Globus pallidus (tissue), 1 donor: Measurements from ENCODE around the gene REELD1.

Experiments
- DNase-seq: peaks from one replicate; pipeline ENCODE4 v3.0.0-alpha.2; 2015; ENCODE audit warnings: low spot score

The REELD1 gene

DNA sequence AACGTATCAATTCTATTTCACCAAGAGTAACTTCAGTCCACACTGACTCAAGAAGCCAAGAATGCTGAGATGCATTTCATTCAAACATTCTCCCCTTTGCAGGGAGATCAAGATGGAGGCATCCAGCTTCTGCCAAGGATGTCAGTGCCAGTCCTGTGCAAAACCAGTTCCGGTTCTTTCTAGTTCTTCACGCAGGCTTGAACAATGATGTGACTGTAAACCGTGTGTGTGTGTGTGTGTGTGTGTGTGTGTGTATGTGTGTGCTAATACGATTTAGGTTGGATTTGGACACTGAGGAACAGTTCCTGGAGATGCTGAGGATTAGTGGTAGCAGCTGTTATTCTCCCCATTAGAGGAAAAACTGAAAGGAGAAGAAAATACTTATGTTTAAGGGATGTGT lies at the start of gene REELD1:
Gene REELD1, plus strand, starts transcription at position 301 of the 400 bp plus-strand sequence. CDS start 2,415 bp downstream, outside the sequence.
- DNase-seq = no peak

DNA sequence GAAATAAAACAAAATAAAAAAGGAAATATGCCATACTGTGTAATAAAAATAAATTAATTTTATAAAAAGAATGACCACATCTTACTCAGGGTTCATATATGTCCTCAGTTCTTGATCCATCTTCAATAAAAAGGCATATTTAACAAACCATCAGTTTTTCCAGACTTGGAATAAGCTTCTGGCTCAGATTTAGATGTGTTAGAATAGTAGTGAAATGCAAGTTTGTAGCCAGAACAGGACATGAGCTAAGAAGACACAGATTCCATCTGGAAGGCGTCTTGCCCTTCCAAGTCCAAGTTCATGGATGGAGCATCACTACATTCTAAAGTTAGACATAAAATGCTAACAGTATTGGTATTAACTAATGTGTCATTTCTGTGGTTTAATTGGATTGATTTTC lies 49.1 kb upstream of the REELD1 start:
- DNase-seq = no peak

DNA sequence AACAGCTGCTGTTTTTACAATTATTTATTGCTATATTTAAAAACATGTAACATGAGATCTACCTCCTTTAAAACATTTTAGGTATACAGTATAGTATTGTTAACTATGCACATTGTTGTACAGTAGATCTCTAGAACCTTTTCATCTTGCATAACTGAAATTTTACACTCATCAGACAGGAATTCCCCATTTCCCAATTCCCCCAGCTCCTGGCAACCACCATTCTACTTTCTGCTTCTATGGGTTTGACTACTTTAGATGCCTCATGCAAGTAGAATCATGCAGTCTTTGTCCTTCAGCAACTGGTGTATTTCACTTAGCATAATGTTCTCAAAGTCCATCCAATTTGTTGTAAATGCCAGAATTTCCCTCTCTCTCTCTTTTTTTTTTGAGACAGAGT lies 48.5 kb upstream of the REELD1 start:
- no peak for DNase-seq

- DNase-seq = no peak
Measured at GRCh38 chr4:146170149-146170548, 44.2 kb upstream of the REELD1 start.

- DNase-seq = peak; percentile 92
Measured at GRCh38 chr4:146175541-146176453, 38.5 kb upstream of the REELD1 start, which contains the start of gene LSM6. LSM6 (plus strand) TSS chr4:146175718; CDS start chr4:146182922, 7,204 bp downstream.

DNA sequence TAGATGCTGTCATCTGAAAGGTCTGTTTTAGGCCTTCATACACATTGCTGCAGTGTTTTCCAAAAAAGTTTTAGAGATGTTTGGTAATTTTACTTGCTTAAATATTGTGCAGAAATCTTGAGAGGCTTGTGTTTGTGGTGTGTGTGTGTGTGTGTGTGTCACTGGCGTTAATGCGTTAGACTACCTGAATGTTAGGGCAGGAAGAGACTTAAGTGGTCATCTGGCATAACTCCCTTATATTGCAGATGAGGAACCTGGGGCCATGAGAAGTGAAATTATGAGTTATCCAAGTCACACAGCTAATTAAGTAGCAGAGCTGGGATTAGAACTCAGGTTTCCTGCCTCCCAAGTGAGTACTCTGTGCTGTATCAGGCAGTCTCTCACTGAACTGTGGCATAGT lies 37.4 kb upstream of the REELD1 start:
- DNase-seq = no peak

- DNase-seq = no peak
Measured at GRCh38 chr4:146178126-146178525, 36.2 kb upstream of the REELD1 start.

DNA sequence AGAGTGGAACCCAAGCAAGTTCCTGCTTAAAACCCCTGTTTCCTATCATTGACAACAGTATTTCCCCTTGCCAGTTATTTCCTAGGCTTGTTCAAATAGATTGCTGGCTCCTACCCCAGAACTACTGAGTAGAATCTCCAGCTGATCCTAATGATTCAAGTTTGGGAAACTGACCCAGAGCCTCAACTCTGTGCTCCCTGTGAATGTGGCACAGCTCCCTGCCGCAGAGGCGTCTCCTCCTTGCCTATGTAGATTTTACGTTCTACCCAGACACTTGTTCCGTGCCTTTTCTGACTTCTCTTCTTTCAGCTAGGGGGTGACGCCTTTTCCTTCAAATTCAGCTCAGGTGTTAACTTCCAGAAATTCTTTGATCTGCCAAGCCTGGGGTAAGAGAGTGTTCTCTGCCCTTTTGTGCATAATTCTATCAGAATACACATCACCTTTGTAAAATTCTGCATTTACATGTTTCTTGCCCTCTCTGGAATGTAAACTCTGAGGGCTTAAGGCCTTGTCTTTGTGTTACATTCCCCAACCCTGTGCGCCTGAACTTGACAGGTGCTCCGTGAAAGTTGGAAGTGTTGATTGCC lies 34.5 kb upstream of the REELD1 start:
- peak; percentile 40 for DNase-seq

- DNase-seq = no peak
Measured at GRCh38 chr4:146182443-146182842, 31.9 kb upstream of the REELD1 start.

DNA sequence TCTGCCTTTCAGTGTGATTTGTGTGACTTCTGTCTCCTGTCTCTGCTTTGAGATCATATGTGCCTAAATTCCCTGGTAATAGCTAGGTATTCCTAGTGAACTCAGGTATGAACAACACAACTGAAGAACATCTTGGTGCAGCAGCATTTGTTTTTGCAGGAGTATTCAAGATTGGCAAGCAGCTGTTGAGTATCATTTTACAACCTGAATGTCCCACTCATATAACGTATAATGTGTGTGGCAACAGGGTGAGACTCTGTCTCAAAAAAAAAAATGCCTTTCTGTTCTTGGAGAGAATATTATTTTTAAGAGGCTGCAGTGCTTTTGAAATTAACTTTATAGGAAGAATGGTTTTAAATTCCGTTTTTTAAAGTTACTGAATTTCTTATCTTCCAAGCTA lies 31.1 kb upstream of the REELD1 start:
- DNase-seq = no peak

GRCh38 chr4:146186041-146186440 lies 28.3 kb upstream of the REELD1 start:
- no peak for DNase-seq

- DNase-seq = no peak
Measured at GRCh38 chr4:146186596-146186995, 27.7 kb upstream of the REELD1 start.

DNA sequence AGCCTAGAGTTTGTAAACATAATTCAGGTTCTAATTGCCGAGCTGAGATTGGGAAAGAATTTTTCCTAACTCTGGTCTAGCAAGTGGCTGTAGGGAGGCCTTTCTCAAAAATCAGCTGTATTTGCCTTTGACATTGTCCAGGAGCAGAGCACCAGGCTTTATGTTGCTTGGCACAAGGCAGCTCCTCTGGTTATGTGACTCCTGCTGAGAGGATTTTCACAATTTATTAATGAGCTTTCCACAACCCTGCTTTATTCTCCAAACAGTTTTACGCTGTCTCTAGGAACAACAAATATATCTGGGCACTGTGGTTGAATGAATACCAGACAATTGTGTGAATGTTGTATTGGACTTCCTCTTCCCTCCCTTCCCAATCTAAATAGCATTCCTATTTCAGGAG lies 23.9 kb upstream of the REELD1 start:
- DNase-seq = no peak

- no peak for DNase-seq
Measured at GRCh38 chr4:146191766-146192458, 22.4 kb upstream of the REELD1 start.

DNA sequence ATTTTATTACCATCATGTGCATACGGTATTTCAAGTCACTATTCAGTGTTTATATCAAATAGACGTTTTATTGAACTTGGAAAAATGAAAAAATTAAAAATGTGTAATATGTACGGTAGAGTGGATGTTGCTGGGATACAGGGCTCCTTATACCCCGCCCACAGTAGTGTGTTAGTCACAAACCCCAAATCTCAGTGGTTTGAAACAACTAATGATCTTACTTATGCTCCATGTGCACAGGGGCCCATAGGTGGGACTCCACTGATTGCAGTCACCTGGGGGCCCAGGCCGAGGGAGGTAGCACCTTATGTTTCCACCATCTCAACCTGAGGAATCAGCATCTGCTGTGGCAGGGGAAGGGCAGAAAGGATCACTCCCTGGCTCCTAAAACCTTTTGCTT lies 20.7 kb upstream of the REELD1 start:
- DNase-seq = no peak

GRCh38 chr4:146194212-146194611 lies 20.1 kb upstream of the REELD1 start:
- DNase-seq = no peak

GRCh38 chr4:146202665-146203064 lies 11.7 kb upstream of the REELD1 start:
- no peak for DNase-seq

DNA sequence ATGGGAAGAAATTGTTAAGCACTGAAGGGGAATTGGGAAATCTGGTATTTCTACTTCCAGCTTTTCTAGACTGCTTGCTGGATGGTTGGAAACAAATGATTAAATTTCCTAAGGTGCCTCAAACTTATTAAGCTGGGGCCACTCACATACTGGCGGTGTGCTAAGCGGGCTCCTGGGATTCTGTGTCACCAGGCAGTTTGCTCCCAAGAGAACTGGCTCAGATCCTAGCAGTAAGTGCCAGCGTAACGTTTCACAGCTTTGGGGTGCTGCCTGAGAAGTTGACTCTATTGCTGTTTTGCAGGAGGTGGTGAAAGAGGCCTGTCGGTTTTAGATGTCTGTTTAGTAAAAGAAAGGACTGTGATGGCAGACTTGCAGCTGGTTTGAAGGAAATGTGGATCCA lies 6.9 kb upstream of the REELD1 start:
- DNase-seq = peak; percentile 23

- no peak for DNase-seq
Measured at GRCh38 chr4:146210890-146211289, 3.4 kb upstream of the REELD1 start.

DNA sequence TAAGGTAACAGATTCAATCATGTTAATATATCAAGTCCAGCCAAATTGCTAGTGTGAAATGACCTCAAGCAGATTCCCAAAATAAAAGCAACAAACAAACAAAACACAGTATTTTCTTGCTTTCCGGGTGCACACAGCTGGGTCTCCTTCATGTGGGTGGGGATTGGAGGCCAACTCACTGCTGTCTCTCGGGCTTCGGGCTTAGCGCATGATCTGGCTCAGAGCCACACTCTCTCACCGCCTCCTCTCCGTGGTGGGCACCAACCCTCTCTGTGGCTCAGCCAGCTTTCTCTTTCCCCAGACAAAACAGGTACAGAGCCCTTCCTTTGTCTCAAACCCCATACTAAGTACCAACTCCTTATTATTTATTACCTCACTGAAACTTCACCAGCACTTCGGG lies 2.9 kb upstream of the REELD1 start:
- no peak for DNase-seq

DNA sequence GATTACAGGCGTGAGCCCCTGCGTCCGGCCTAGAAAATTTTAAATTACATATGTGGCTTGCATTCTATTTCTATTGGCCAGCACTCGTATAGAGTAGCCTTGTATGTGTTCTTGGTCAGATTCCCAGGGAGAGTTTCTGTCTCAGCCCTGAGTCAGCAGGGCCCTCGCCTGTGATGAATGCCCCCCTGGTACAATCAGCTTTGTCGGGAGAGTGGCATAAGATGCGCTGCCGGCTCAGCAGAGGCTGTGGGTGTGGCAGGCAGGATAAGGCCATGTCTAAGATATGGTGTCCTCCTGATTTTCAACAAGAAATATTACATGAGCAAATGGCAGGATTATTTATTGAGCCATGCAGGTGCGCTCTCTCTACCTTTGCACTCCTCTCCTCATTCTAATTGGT lies 1.6 kb upstream of the REELD1 start:
- DNase-seq = no peak

DNA sequence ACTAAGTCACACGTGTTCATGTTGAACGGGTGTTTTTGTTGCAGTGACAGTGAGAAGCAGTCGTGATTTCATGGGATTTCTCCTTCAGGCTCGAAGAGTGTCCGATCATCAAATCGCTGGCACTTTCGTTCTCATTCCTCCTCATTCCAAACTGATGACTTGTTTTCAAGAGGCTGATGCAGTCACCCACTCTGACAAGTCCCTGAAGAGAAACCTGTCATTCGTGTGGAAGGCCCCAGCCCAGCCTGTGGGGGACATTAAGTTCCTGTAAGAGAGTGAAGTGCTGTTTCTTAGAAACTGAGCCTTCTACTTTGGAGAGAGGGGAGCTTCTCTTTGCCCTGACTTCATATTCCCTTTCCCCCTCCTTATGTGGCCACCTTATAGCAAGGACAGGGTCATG lies 8.0 kb downstream of the REELD1 start:
- no peak for DNase-seq
